Kidney (tissue), 14 donors: ENCODE data around the gene PLP1. TPM values are rescaled to one million over a fixed set of nuclear protein-coding genes. Genes with fewer than 3 reads are reported as not detected.

ENCODE experiments used
- DNase-seq, 5 donors: peaks; one replicate each; pipeline ENCODE4 v3.0.0-alpha.2; 2013 to 2020
- FAIRE-seq: peaks from 2 replicates; lab custom pipeline; 2012; peaks lifted over from hg19 to GRCh38; lab: Jason Lieb, UNC
- H3K27ac ChIP-seq, 2 donors: one replicate each; pipeline ENCODE4 v1.7.0; 2013; ENCODE audit warnings: low read depth in 2 of 2, low read length in 2 of 2, inconsistent platforms in 1 of 2
- H3K27me3 ChIP-seq: one replicate; pipeline ENCODE4 v1.7.1; 2013; ENCODE audit warnings: low read length, inconsistent platforms; ENCODE audit not compliant: control insufficient read depth, insufficient read depth
- H3K36me3 ChIP-seq, 3 donors: one replicate each; pipeline versions ENCODE4 v1.7.0 to v1.7.1; 2013; ENCODE audit warnings: low read length in 3 of 3, control low read depth in 1 of 3, inconsistent platforms in 1 of 3; ENCODE audit not compliant: insufficient read depth in 3 of 3, control insufficient read depth in 2 of 3
- H3K4me1 ChIP-seq, 3 donors: one replicate each; pipeline versions ENCODE4 v1.7.0 to v1.7.1; 2013; ENCODE audit warnings: low read length in 3 of 3, inconsistent platforms in 1 of 3, low read depth in 1 of 3; ENCODE audit not compliant: control insufficient read depth in 2 of 3, insufficient read depth in 2 of 3
- H3K4me3 ChIP-seq, 3 donors: one replicate each; pipeline versions ENCODE4 v1.7.0 to v1.8.1; 2013; ENCODE audit warnings: low read length in 3 of 3, control low read depth in 1 of 3, inconsistent platforms in 1 of 3
- H3K9ac ChIP-seq, 3 donors: one replicate each; pipeline versions ENCODE4 v1.7.0 to v1.7.1; 2013; ENCODE audit warnings: low read length in 3 of 3, control low read depth in 1 of 3, inconsistent platforms in 1 of 3
- H3K9me3 ChIP-seq, 3 donors: one replicate each; pipeline versions ENCODE4 v1.7.0 to v1.7.1; 2013; ENCODE audit warnings: low read length in 3 of 3, control low read depth in 1 of 3, inconsistent platforms in 1 of 3; ENCODE audit not compliant: control insufficient read depth in 2 of 3, insufficient read depth in 1 of 3
- CTCF ChIP-seq: IDR thresholded peaks from 3 replicates; pipeline ENCODE4 v1.5.1; 2012; ENCODE audit warnings: mild to moderate bottlenecking, moderate library complexity, borderline replicate concordance; ENCODE audit not compliant: insufficient read depth; ENCODE audit errors: extremely low read depth
- intact Hi-C: fragments of 100-400 bp; cut with DNase I; formaldehyde crosslinking; loops from one replicate; pipeline ENCODE4 v1.11.1; 2022
- polyA plus RNA-seq: library from polyadenylated mRNA; stranded (reverse); fragments of 350-450 nt; fragmentation: Illumina TruSeq; extraction: RNeasy Lipid Tissue Mini Kit (QIAGEN cat#74804); gene quantifications from one replicate; pipeline ENCODE4 v1.2.3, GENCODE V29; 2014; ENCODE audit warnings: low read depth, low replicate concordance; ENCODE audit not compliant: insufficient read depth
- total RNA-seq: library from RNA; stranded (reverse); fragmentation: NEBNext Ultra II Directional; extraction: Animal tissue kit (Norgen Biotek cat#: 25700); gene quantifications from one replicate; pipeline ENCODE4 v1.2.1, GENCODE V29; 2021
- donor health status: control.
- donor health status: control.
- donor health status: control.
- donor health status: control.
- donor health status: control.
- donor health status: DM: yes; HTN: yes; CAD: no.
- donor health status: Normal renal cell carcinoma (clear cell type).

PLP1 gene
- total and polyA plus RNA-seq, 2 donors from 2014 or later, result 1.1 to 2.4 TPM

- intact Hi-C loops, result no loop called here
- FAIRE-seq (no peak), DNase-seq (no peak)
- no peaks in the 10 kb centered on the region for H3K36me3 ChIP-seq
- H3K9ac ChIP-seq, result no peak overlapping the region
- no peaks in the 10 kb centered on the region for H3K4me1 ChIP-seq
- no peaks in the 10 kb centered on the region for H3K27me3 ChIP-seq
- no peaks in the 10 kb centered on the region for H3K9me3 ChIP-seq
- no peak overlapping the region for H3K27ac ChIP-seq
- no peak overlapping the region for H3K4me3 ChIP-seq
- TF ChIP-seq CTCF, result no peak
Observed at GRCh38 chrX:103741879-103742278, 34.8 kb upstream of the PLP1 start.

DNA sequence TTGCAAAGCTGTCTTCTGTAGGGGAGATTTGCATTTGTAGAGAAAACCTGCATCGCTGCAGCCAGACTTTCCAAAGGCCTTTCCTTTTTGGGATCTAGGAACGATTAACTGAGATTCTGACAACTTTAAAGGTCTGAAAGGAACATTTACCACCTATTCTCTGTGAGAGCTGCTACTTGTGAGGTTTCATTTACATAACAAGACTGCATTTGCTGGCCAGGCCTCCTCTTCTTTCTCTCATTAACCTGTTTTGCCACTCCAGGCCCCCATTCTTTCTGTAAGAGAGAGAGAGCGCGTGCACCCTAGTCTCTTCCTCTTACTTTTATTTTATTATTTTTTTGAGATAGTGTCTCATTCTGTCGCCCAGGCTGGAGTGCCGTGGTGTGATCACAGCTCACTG lies 34.3 kb upstream of the PLP1 start:
- Histone ChIP-seq H3K4me3 (no peak overlapping the region), H3K36me3 (no peaks in the 10 kb centered on the region), H3K9me3 (no peaks in the 10 kb centered on the region), H3K4me1 (no peaks in the 10 kb centered on the region), H3K9ac (no peak overlapping the region), H3K27ac (no peak overlapping the region), H3K27me3 (no peaks in the 10 kb centered on the region)
- no peak for TF ChIP-seq CTCF
- intact Hi-C loops, result no loop called here
- DNase-seq, result no peak
- FAIRE-seq, result no peak

DNA sequence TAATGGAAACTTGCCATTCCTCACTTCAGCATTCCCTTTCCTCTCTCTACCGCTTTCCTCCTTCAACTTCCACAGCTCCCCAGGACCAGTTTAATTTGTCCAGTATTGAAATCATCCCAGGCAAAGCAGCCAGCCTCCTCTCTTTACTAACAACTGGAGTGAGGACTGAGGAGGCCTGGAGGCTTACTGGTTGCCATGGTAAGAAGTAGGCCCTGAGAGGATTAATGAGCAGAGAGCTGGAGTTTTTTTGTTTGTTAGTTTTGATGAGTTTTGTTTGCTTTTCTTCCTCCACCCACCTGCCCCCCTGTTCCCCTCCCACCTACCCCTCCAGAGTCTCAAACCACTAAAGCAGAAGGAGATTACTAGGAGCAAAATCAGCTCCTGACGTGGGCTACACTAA lies 29.5 kb upstream of the PLP1 start:
- no peaks in the 10 kb centered on the region for H3K27me3 ChIP-seq
- no peak overlapping the region for H3K4me3 ChIP-seq
- no peaks in the 10 kb centered on the region for H3K4me1 ChIP-seq
- H3K9ac ChIP-seq, result no peak overlapping the region
- no peak for TF ChIP-seq CTCF
- intact Hi-C loops, result no loop called here
- no peak for DNase-seq
- no peaks in the 10 kb centered on the region for H3K36me3 ChIP-seq
- no peak for FAIRE-seq
- H3K27ac ChIP-seq, result no peak overlapping the region
- H3K9me3 ChIP-seq, result no peaks in the 10 kb centered on the region

DNA sequence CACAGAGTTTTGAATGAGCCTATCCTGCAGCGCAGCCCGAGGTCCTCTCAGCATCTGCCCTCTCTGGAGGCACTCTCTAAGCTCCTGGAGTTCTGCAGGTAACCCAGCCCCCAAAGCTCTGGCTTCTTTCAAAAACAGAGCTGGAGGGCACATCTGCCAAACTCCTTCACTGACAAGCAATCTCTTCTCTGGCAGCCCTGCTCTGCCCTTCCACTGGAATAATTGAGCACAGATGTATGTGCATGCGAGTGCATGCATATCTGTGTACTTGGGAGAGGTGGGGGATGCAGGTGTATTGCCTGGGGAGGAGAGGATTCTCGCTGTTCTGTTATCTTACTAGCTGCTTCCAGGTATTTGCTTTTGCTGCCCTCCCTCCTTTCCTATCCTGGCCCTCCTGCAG lies 22.2 kb upstream of the PLP1 start:
- Histone ChIP-seq H3K4me1 (no peaks in the 10 kb centered on the region), H3K4me3 (no peak overlapping the region), H3K27ac (no peak overlapping the region), H3K36me3 (no peaks in the 10 kb centered on the region), H3K27me3 (no peaks in the 10 kb centered on the region), H3K9me3 (peaks cover 0 to 4% (median 0%) of the 10 kb centered on the region in 3 donors), H3K9ac (no peak overlapping the region)
- intact Hi-C loops, result no loop called here
- DNase-seq, result no peak
- TF ChIP-seq CTCF, result no peak
- no peak for FAIRE-seq
